Measurements from ENCODE around the gene CTXND2. TPM values are rescaled to one million over a fixed set of nuclear protein-coding genes. Genes with fewer than 3 reads are reported as not detected.
"Not testable (repeated sequence)": the region's sequence is repeated elsewhere in the genome, so short reads cannot be mapped to it uniquely, and the experiment has no call there.

Gene CTXND2
- polyA plus RNA-seq, 1 donor (not counting 4 experiments of a cell fraction or from before 2014, with no cell fraction given) = not detected

GRCh38 chr1:150928286-150928685 lies 41.4 kb downstream of the CTXND2 start:
- dilution Hi-C loops (cut with MboI; ENCODE audit: extremely low pct_ligation_motif_present, low sequenced_read_pairs) = no loop called here
- Histone ChIP-seq H3K4me2 (ENCODE audit: control insufficient read depth, extremely low read depth, insufficient read depth, low read depth, low read length) (no peak overlapping the region), H3K4me1 (ENCODE audit: control insufficient read depth, extremely low read depth, insufficient read depth, low read length) (peaks cover 7% of the 10 kb centered on the region), H3K36me3 (ENCODE audit: control insufficient read depth in 2 of 2, extremely low read depth in 1 of 2, insufficient read depth in 2 of 2, low read length in 2 of 2) (peaks cover 13 to 23% of the 10 kb centered on the region in 2 experiments), H3K9ac (ENCODE audit: control insufficient read depth, extremely low read depth, insufficient read depth, low read length) (no peak overlapping the region), H3K4me3 (ENCODE audit: control insufficient read depth in 2 of 3, extremely low read depth in 1 of 3, insufficient read depth in 2 of 3, low read depth in 1 of 3, low read length in 3 of 3) (no peak overlapping the region), H3K9me1 (ENCODE audit: control insufficient read depth, extremely low read depth, insufficient read depth, low read length) (no peaks in the 10 kb centered on the region), H3K79me2 (ENCODE audit: control insufficient read depth, insufficient read depth, low read length) (peaks cover 10% of the 10 kb centered on the region), H3K27ac (ENCODE audit: control insufficient read depth, insufficient read depth, low read length) (no peak overlapping the region), H3K9me3 (ENCODE audit: control insufficient read depth, low read depth, low read length) (no peaks in the 10 kb centered on the region), H2AFZ (ENCODE audit: control insufficient read depth, low read length) (no peak overlapping the region), H4K20me1 (ENCODE audit: control insufficient read depth, extremely low read depth, insufficient read depth, low read length) (no peaks in the 10 kb centered on the region), H3K27me3 (ENCODE audit: control insufficient read depth, extremely low read depth, insufficient read depth, low read length) (no peaks in the 10 kb centered on the region)
- DNase-seq (ENCODE audit: low read depth, low spot score) (no peak), FAIRE-seq (no peak)
- TF ChIP-seq EZH2 (IDR thresholded peaks at IDR 0.05; ENCODE audit: low read length) = no peak
- no peak for TF ChIP-seq CTCF (optimal IDR thresholded peaks at IDR 0.05 in 1 of 3, IDR thresholded peaks at IDR 0.05 in 1 of 3, conservative IDR thresholded peaks at IDR 0.05 in 1 of 3; ENCODE audit: extremely low read depth in 1 of 3, insufficient read depth in 2 of 3, low read length in 3 of 3)

- Histone ChIP-seq H3K36me3 (ENCODE audit: control insufficient read depth in 2 of 2, extremely low read depth in 1 of 2, insufficient read depth in 2 of 2, low read length in 2 of 2) (peaks cover 16 to 23% of the 10 kb centered on the region in 2 experiments), H3K79me2 (ENCODE audit: control insufficient read depth, insufficient read depth, low read length) (peaks cover 10% of the 10 kb centered on the region)
- H3K4me3 ChIP-seq (ENCODE audit: control insufficient read depth in 2 of 3, extremely low read depth in 1 of 3, insufficient read depth in 2 of 3, low read depth in 1 of 3, low read length in 3 of 3); FAIRE-seq; H3K4me2 ChIP-seq (ENCODE audit: control insufficient read depth, extremely low read depth, insufficient read depth, low read depth, low read length); DNase-seq (ENCODE audit: low read depth, low spot score); H3K9me1 ChIP-seq (ENCODE audit: control insufficient read depth, extremely low read depth, insufficient read depth, low read length); H3K4me1 ChIP-seq (ENCODE audit: control insufficient read depth, extremely low read depth, insufficient read depth, low read length); dilution Hi-C loops (cut with MboI; ENCODE audit: extremely low pct_ligation_motif_present, low sequenced_read_pairs); H2AFZ ChIP-seq (ENCODE audit: control insufficient read depth, low read length); H4K20me1 ChIP-seq (ENCODE audit: control insufficient read depth, extremely low read depth, insufficient read depth, low read length); H3K9ac ChIP-seq (ENCODE audit: control insufficient read depth, extremely low read depth, insufficient read depth, low read length); H3K27me3 ChIP-seq (ENCODE audit: control insufficient read depth, extremely low read depth, insufficient read depth, low read length); H3K9me3 ChIP-seq (ENCODE audit: control insufficient read depth, low read depth, low read length); H3K27ac ChIP-seq (ENCODE audit: control insufficient read depth, insufficient read depth, low read length): not testable (repeated sequence)
Measured at GRCh38 chr1:150928775-150929174, 41.8 kb downstream of the CTXND2 start.

GRCh38 chr1:150931773-150932172 lies 44.8 kb downstream of the CTXND2 start:
- no peak overlapping the region for H3K9ac ChIP-seq (ENCODE audit: control insufficient read depth, extremely low read depth, insufficient read depth, low read length)
- FAIRE-seq (no peak), DNase-seq (ENCODE audit: low read depth, low spot score) (no peak)
- H3K27me3 ChIP-seq (ENCODE audit: control insufficient read depth, extremely low read depth, insufficient read depth, low read length) = no peaks in the 10 kb centered on the region
- H2AFZ ChIP-seq (ENCODE audit: control insufficient read depth, low read length) = no peak overlapping the region
- dilution Hi-C loops (cut with MboI; ENCODE audit: extremely low pct_ligation_motif_present, low sequenced_read_pairs) = no loop called here
- no peaks in the 10 kb centered on the region for H4K20me1 ChIP-seq (ENCODE audit: control insufficient read depth, extremely low read depth, insufficient read depth, low read length)
- no peaks in the 10 kb centered on the region for H3K9me1 ChIP-seq (ENCODE audit: control insufficient read depth, extremely low read depth, insufficient read depth, low read length)
- H3K9me3 ChIP-seq (ENCODE audit: control insufficient read depth, low read depth, low read length) = no peaks in the 10 kb centered on the region
- H3K27ac ChIP-seq (ENCODE audit: control insufficient read depth, insufficient read depth, low read length) = no peak overlapping the region
- peaks cover 8% of the 10 kb centered on the region for H3K79me2 ChIP-seq (ENCODE audit: control insufficient read depth, insufficient read depth, low read length)
- no peak overlapping the region for H3K4me2 ChIP-seq (ENCODE audit: control insufficient read depth, extremely low read depth, insufficient read depth, low read depth, low read length)
- H3K36me3 ChIP-seq (ENCODE audit: control insufficient read depth in 2 of 2, extremely low read depth in 1 of 2, insufficient read depth in 2 of 2, low read length in 2 of 2) = peaks cover 17 to 28% of the 10 kb centered on the region in 2 experiments
- H3K4me3 ChIP-seq (ENCODE audit: control insufficient read depth in 2 of 3, extremely low read depth in 1 of 3, insufficient read depth in 2 of 3, low read depth in 1 of 3, low read length in 3 of 3) = no peak overlapping the region
- no peak for TF ChIP-seq EZH2 (IDR thresholded peaks at IDR 0.05; ENCODE audit: low read length)
- TF ChIP-seq CTCF (optimal IDR thresholded peaks at IDR 0.05 in 1 of 3, IDR thresholded peaks at IDR 0.05 in 1 of 3, conservative IDR thresholded peaks at IDR 0.05 in 1 of 3; ENCODE audit: extremely low read depth in 1 of 3, insufficient read depth in 2 of 3, low read length in 3 of 3) = no peak
- peaks cover 6% of the 10 kb centered on the region for H3K4me1 ChIP-seq (ENCODE audit: control insufficient read depth, extremely low read depth, insufficient read depth, low read length)

Data from keratinocyte (primary cell).